NCI-H748 (cell line): ENCODE measurements around the gene ADCY5.

Experiments
- DNase-seq: peaks from one replicate; lab custom pipeline; 2025; ENCODE audit not compliant: unreplicated experiment; lab: John Stamatoyannopoulos, UW

The ADCY5 gene

GRCh38 chr3:123388811-123389627 lies 59.9 kb downstream of the ADCY5 start:
- no peak for DNase-seq

- no peak for DNase-seq
These were observed 60.8 kb downstream of the ADCY5 start for GRCh38 chr3:123388042-123388441.

- DNase-seq = no peak
These were observed 61.4 kb downstream of the ADCY5 start for GRCh38 chr3:123387532-123387931.

GRCh38 chr3:123386477-123387040 lies 62.3 kb downstream of the ADCY5 start:
- no peak for DNase-seq

- DNase-seq = no peak
These were observed 62.9 kb downstream of the ADCY5 start for GRCh38 chr3:123385981-123386380.

GRCh38 chr3:123385499-123385898 lies 63.4 kb downstream of the ADCY5 start:
- no peak for DNase-seq

GRCh38 chr3:123385001-123385401 lies 63.9 kb downstream of the ADCY5 start:
- DNase-seq = peak; percentile 13

GRCh38 chr3:123384256-123384655 lies 64.6 kb downstream of the ADCY5 start:
- no peak for DNase-seq

GRCh38 chr3:123383091-123384053 lies 65.5 kb downstream of the ADCY5 start:
- no peak for DNase-seq

- no peak for DNase-seq
These were observed 68.6 kb downstream of the ADCY5 start for GRCh38 chr3:123380261-123380660.

GRCh38 chr3:123379041-123379830 lies 69.7 kb downstream of the ADCY5 start:
- DNase-seq = no peak

GRCh38 chr3:123378409-123378915 lies 70.4 kb downstream of the ADCY5 start:
- DNase-seq = no peak

GRCh38 chr3:123377243-123377740 lies 71.6 kb downstream of the ADCY5 start:
- DNase-seq = no peak

- no peak for DNase-seq
These were observed 72.2 kb downstream of the ADCY5 start for GRCh38 chr3:123376451-123377242.

- no peak for DNase-seq
These were observed 73.6 kb downstream of the ADCY5 start for GRCh38 chr3:123375014-123375940.

- DNase-seq = no peak
These were observed 74.9 kb downstream of the ADCY5 start for GRCh38 chr3:123374016-123374415.

GRCh38 chr3:123373474-123373987 lies 75.4 kb downstream of the ADCY5 start:
- DNase-seq = no peak
